GM12891 (cell line): ENCODE measurements around the gene NAA80.
"Not testable (repeated sequence)": the region's sequence is repeated elsewhere in the genome, so short reads cannot be mapped to it uniquely, and the experiment has no call there.

Experiments
- DNase-seq: peaks from one replicate; pipeline ENCODE4 v3.0.0; 2011; ENCODE audit warnings: low spot score; ENCODE audit not compliant: insufficient read length
- FAIRE-seq: peaks from 2 replicates; lab custom pipeline; 2011; peaks lifted over from hg19 to GRCh38; lab: Jason Lieb, UNC
- PAX5 ChIP-seq: IDR thresholded peaks from 2 replicates; pipeline ENCODE4 v1.6.1; 2011; ENCODE audit warnings: low read length, moderate library complexity, mild to moderate bottlenecking; ENCODE audit not compliant: insufficient read depth, severe bottlenecking
- POLR2A ChIP-seq: IDR thresholded peaks from 2 replicates; pipeline ENCODE4 v1.6.1; 2011; ENCODE audit warnings: low read depth, low read length, control low read depth
- POLR2AphosphoS5 ChIP-seq: IDR thresholded peaks from 2 replicates; pipeline ENCODE4 v1.6.1; 2011; ENCODE audit warnings: low read depth, low read length, control low read depth
- POU2F2 ChIP-seq: IDR thresholded peaks from 2 replicates; pipeline ENCODE4 v1.6.1; 2011; ENCODE audit warnings: low read depth, mild to moderate bottlenecking, control low read depth, low read length, moderate library complexity
- SPI1 ChIP-seq: IDR thresholded peaks from 2 replicates; pipeline ENCODE4 v1.6.1; 2011; ENCODE audit warnings: low read depth, low read length, control low read depth
- TAF1 ChIP-seq: IDR thresholded peaks from 2 replicates; pipeline ENCODE4 v1.6.1; 2011; ENCODE audit warnings: low read depth, low read length, control low read depth

Gene NAA80

GRCh38 chr3:50278123-50278879 lies 20.9 kb downstream of the NAA80 start:
- TF ChIP-seq PAX5 (no peak), SPI1 (no peak), POLR2A (no peak), POU2F2 (no peak), TAF1 (no peak), POLR2AphosphoS5 (no peak)
- DNase-seq (no peak), FAIRE-seq (no peak)

- TF ChIP-seq POU2F2 (no peak), SPI1 (no peak), PAX5 (no peak), POLR2A (no peak), TAF1 (no peak), POLR2AphosphoS5 (no peak)
- DNase-seq (no peak), FAIRE-seq (no peak)
These were observed 22.5 kb downstream of the NAA80 start for GRCh38 chr3:50276762-50277101.

GRCh38 chr3:50275996-50276761 lies 23.0 kb downstream of the NAA80 start:
- FAIRE-seq (no peak), DNase-seq (no peak)
- no peak for TF ChIP-seq SPI1
- TF ChIP-seq POLR2A: no peak
- no peak for TF ChIP-seq PAX5

- no peak for TF ChIP-seq PAX5
- TF ChIP-seq TAF1: no peak
- no peak for TF ChIP-seq POU2F2
- TF ChIP-seq SPI1: no peak
- no peak for DNase-seq
- no peak for FAIRE-seq
These were observed 23.8 kb downstream of the NAA80 start for GRCh38 chr3:50275141-50275995.

- FAIRE-seq: peak; percentile 85
- TF ChIP-seq TAF1: no peak
- no peak for TF ChIP-seq POLR2A
- no peak for TF ChIP-seq PAX5
- TF ChIP-seq SPI1: no peak
- no peak for TF ChIP-seq POU2F2
- DNase-seq: peak; percentile 71
These were observed 24.7 kb downstream of the NAA80 start for GRCh38 chr3:50274371-50275104.

- TF ChIP-seq POU2F2 (no peak), PAX5 (no peak), TAF1 (no peak), POLR2AphosphoS5 (no peak), SPI1 (no peak), POLR2A (no peak)
- FAIRE-seq: no peak
- no peak for DNase-seq
These were observed 25.5 kb downstream of the NAA80 start for GRCh38 chr3:50273689-50274065.

- no peak for TF ChIP-seq POLR2A
- peak; percentile 72; the same call in 1 of the 2 replicates for TF ChIP-seq POU2F2
- no peak for TF ChIP-seq TAF1
- peak; percentile 29 for TF ChIP-seq PAX5
- TF ChIP-seq SPI1: no peak
- no peak for TF ChIP-seq POLR2AphosphoS5
- peak; percentile 99 for DNase-seq
- FAIRE-seq: peak; percentile 99
These were observed 26.1 kb downstream of the NAA80 start for GRCh38 chr3:50272911-50273688.

- DNase-seq, FAIRE-seq: not testable (repeated sequence)
These were observed 26.7 kb downstream of the NAA80 start for GRCh38 chr3:50272538-50272910.

- DNase-seq: no peak
- FAIRE-seq: no peak
- TF ChIP-seq POLR2AphosphoS5: no peak
- TF ChIP-seq PAX5: no peak
- TF ChIP-seq SPI1: no peak
- no peak for TF ChIP-seq POLR2A
These were observed 27.8 kb downstream of the NAA80 start for GRCh38 chr3:50271314-50271936.
